GM12878 (cell line): ENCODE data around the gene MTHFR. TPM values are rescaled to one million over a fixed set of nuclear protein-coding genes. Genes with fewer than 3 reads are reported as not detected.
A peak's percentile ranks its signal among the peaks of the same experiment; 100 is the strongest.

Experiments used
- ATAC-seq: fragments of 200-7000 bp; cut with Tn5 transposase; 3 replicates; pipeline ENCODE4 v1.9.1; 2020; ENCODE audit warnings: mild to moderate bottlenecking, moderate library complexity
- BruUV-seq: library from RNA; stranded (reverse); fragments of 400-500 nt; replicated peaks from 2 replicates; lab custom pipeline; 2021; lab: Mats Ljungman, UMichigan
- CTCF ChIA-PET: fragments of 300-600 bp; sonication (Branson Sonifier 250); formaldehyde crosslinking; extraction: SDS; loops from one replicate; lab custom pipeline; 2021; ENCODE audit warnings: inconsistent platforms; lab: Yijun Ruan, JAX
- POLR2A ChIA-PET: fragments of 350-600 bp; formaldehyde crosslinking; extraction: SDS; loops from one replicate; lab custom pipeline; 2021; ENCODE audit warnings: inconsistent platforms; lab: Charles Lee
- RAD21 ChIA-PET: fragments of 300-600 bp; sonication (Branson Sonifier 250); formaldehyde crosslinking; loops from one replicate; lab custom pipeline; 2023; ENCODE audit warnings: antibody characterized with exemption; ENCODE audit not compliant: unreplicated experiment; lab: Charles Lee
- SMC1A ChIA-PET: fragments of 300-600 bp; sonication (Branson Sonifier 250); formaldehyde crosslinking; loops from one replicate; lab custom pipeline; 2023; ENCODE audit not compliant: unreplicated experiment, uncharacterized antibody; lab: Charles Lee
- DNase-seq: peaks from one replicate; pipeline ENCODE4 v3.0.0-alpha.2; 2011; ENCODE audit warnings: low read depth, low spot score
- FAIRE-seq: peaks from 3 replicates; lab custom pipeline; 2011; peaks lifted over from hg19 to GRCh38; lab: Jason Lieb, UNC
- H2AFZ ChIP-seq: 2 replicates; pipeline ENCODE4 v1.6.0; 2011; ENCODE audit warnings: low read depth, low read length, control low read depth; ENCODE audit not compliant: control insufficient read depth
- H3K27ac ChIP-seq: 2 replicates; pipeline ENCODE4 v1.5.1; 2011; ENCODE audit warnings: control low read depth; ENCODE audit not compliant: control insufficient read depth, insufficient read depth
- H3K27me3 ChIP-seq, 2 experiments: replicated peaks in 1 of 2; 2 replicates each; pipeline versions ENCODE4 v1.6.0 to v1.6.1; 2011; ENCODE audit warnings: low read length in 1 of 2; ENCODE audit not compliant: control insufficient read depth in 2 of 2, insufficient read depth in 2 of 2
- H3K36me3 ChIP-seq, 2 experiments: 2 replicates each; pipeline ENCODE4 v1.5.1; 2011; ENCODE audit warnings: low read length in 1 of 2; ENCODE audit not compliant: control insufficient read depth in 2 of 2, insufficient read depth in 2 of 2
- H3K4me1 ChIP-seq: 2 replicates; pipeline ENCODE4 v1.6.1; 2011; ENCODE audit warnings: mild to moderate bottlenecking, low read length, moderate library complexity, mixed read lengths; ENCODE audit not compliant: control insufficient read depth, insufficient read depth
- H3K4me2 ChIP-seq: 2 replicates; pipeline ENCODE4 v1.6.0; 2011; ENCODE audit warnings: control low read depth; ENCODE audit not compliant: control insufficient read depth, insufficient read depth
- H3K4me3 ChIP-seq: fragments of 200-600 bp; sonication (generic); 2 replicates; pipeline ENCODE4 v1.5.1; 2016
- H3K79me2 ChIP-seq: 2 replicates; pipeline ENCODE4 v1.6.0; 2011; ENCODE audit warnings: low read length; ENCODE audit not compliant: control insufficient read depth, insufficient read depth
- H3K9ac ChIP-seq: 2 replicates; pipeline ENCODE4 v1.8.0; 2011; ENCODE audit warnings: low read length, control low read depth, mixed read lengths; ENCODE audit not compliant: control insufficient read depth, insufficient read depth
- H3K9me3 ChIP-seq: replicated peaks from 3 replicates; pipeline ENCODE4 v1.5.1; 2011; ENCODE audit warnings: mild to moderate bottlenecking, low read length; ENCODE audit not compliant: control insufficient read depth, insufficient read depth
- H4K20me1 ChIP-seq: 2 replicates; pipeline ENCODE4 v1.6.0; 2011; ENCODE audit not compliant: control insufficient read depth, insufficient read depth
- ASH2L ChIP-seq: fragments of 300-600, 200-600 bp; sonication (generic); IDR thresholded peaks from 2 replicates; pipeline ENCODE4 v1.6.1; 2017; ENCODE audit warnings: low read depth, mild to moderate bottlenecking, borderline replicate concordance
- CEBPZ ChIP-seq: fragments of 150-350 bp; IDR thresholded peaks from 2 replicates; pipeline ENCODE4 v1.6.1; 2016; ENCODE audit warnings: low read depth, low read length
- LARP7 ChIP-seq: fragments of 450-650 bp; IDR thresholded peaks from 2 replicates; pipeline ENCODE4 v1.6.1; 2017; ENCODE audit warnings: mild to moderate bottlenecking
- NFXL1 ChIP-seq: fragments of 450-650 bp; IDR thresholded peaks from 2 replicates; pipeline ENCODE4 v1.6.1; 2017; ENCODE audit warnings: antibody characterized with exemption, mild to moderate bottlenecking, borderline replicate concordance
- USF1 ChIP-seq: IDR thresholded peaks from 2 replicates; pipeline ENCODE4 v1.6.1; 2011; ENCODE audit warnings: borderline replicate concordance, low read depth, mild to moderate bottlenecking, moderate library complexity, mixed read lengths, low read length; ENCODE audit not compliant: insufficient read depth; ENCODE audit errors: extremely low read length
- WGBS: methylation state at CpG from one replicate; pipeline ENCODE4 v1.1.6; 2016; ENCODE audit warnings: low lambda C conversion rate; ENCODE audit not compliant: insufficient replicate concordance, insufficient coverage; ENCODE audit errors: missing lambda C conversion rate; 5-methylcytosine and 5-hydroxymethylcytosine counted together
- in situ Hi-C: fragments of 300-500 bp; cut with MboI; formaldehyde crosslinking; loops from 9 replicates; pipeline ENCODE4 v1.14.3; 2018; ENCODE audit warnings: mixed read lengths
- intact Hi-C: fragments of 100-400 bp; cut with micrococcal nuclease; formaldehyde crosslinking; loops from one replicate; pipeline ENCODE4 v1.14.2; 2022; ENCODE audit not compliant: unreplicated experiment
- polyA plus RNA-seq, 11 experiments: library from polyadenylated mRNA; depleted of rRNA in 4 of 11; unstranded in 6 of 11; stranded (reverse) in 5 of 11; fragments of >200 nt; fragmentation: Nextera tagmentation in 4 of 11; fragmentation: Illumina TruSeq in 1 of 11; extraction: Ambion mirVana in 4 of 11; extraction: Trizol in 1 of 11; gene quantifications; 1 replicate in 1 of 11; 2 replicates in 10 of 11; pipeline versions ENCODE4 v1.2.1 to v1.2.3, GENCODE V29; 2011 to 2016; ENCODE audit warnings: inconsistent platforms in 2 of 11, missing spikeins in 2 of 11, low read depth in 1 of 11
- total RNA-seq, 4 experiments: library from RNA; depleted of rRNA in 3 of 4; stranded (reverse); fragments of >200 nt in 3 of 4; fragmentation: Illumina TruSeq in 1 of 4; extraction: Trizol in 1 of 4; gene quantifications; 2 replicates each; pipeline versions ENCODE4 v1.2.1 to v1.2.3, GENCODE V29; 2013 to 2021
- TF ChIP-seq, protein P1 (sequence below): fragments of 450-650 bp; IDR thresholded peaks from 2 replicates; pipeline ENCODE4 v1.6.1; 2017; ENCODE audit warnings: mild to moderate bottlenecking, moderate library complexity

The MTHFR gene
- total and polyA plus RNA-seq, 10 of the 15 experiments (the other 5 are each of a cell fraction or from before 2014, with no cell fraction given), result 1.0 to 16.8 (median 9.4) TPM

DNA sequence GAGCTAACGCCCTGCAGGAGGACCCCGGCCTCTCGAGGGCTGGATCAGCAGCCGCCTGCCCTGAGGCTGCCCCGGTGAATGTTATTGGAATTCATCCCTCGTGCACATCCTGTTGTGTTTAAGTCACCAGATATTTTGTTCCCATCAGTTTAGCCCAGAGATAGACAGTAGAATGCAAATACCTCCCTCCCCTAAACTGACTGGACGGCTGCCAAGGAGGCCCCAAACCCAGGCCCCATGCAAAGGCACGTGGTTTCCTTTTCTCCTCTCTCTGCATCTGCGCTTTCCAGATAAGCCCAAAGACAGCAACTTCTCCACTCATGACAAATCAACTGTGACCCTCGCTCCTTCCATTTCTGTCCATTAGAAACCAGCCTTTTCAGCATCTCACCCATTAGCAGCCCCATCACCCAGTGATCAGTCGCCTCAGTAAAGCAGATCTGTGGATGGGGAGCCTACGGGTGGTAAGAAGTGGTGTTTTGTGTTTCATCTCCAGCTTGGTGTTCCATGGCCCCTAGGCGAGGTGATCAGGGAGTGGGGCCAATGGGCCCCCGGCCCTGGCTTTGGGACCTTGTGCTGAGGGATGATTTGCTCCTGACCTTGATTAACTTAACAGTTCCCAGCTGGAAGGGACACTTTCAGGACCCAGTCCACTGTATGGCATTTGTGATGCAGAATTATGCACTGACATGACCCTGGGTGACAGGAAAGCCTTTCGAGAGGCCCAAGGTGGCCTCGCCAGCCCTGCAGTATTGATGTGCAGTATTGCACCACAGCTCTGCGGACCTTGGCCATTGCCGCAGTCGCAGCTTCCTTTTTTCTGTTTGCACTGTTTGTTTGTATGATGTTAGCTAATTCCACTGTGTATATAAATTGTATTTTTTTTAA is 36.6 kb upstream of the MTHFR start:
- H3K79me2 ChIP-seq, result no peaks in the 10 kb centered on the region
- ChIA-PET CTCF (interaction anchor here (1.0 to 2.2 kb wide), 2 partner anchors 27 to 51 kb away, joined by 3 to 6 read pairs; no protein-coding TSS in a partner anchor), SMC1A (interaction anchor here (1.9 kb wide), 1 partner anchor 125 kb away, joined by 5 read pairs; no protein-coding TSS in a partner anchor), RAD21 (no interaction called here), POLR2A (no interaction called here)
- H3K4me3 ChIP-seq, result no peak overlapping the region
- TF ChIP-seq USF1 (peak; percentile 58), LARP7 (no peak), CEBPZ (no peak), ASH2L (no peak), NFXL1 (no peak)
- TF ChIP-seq, protein P1, sequence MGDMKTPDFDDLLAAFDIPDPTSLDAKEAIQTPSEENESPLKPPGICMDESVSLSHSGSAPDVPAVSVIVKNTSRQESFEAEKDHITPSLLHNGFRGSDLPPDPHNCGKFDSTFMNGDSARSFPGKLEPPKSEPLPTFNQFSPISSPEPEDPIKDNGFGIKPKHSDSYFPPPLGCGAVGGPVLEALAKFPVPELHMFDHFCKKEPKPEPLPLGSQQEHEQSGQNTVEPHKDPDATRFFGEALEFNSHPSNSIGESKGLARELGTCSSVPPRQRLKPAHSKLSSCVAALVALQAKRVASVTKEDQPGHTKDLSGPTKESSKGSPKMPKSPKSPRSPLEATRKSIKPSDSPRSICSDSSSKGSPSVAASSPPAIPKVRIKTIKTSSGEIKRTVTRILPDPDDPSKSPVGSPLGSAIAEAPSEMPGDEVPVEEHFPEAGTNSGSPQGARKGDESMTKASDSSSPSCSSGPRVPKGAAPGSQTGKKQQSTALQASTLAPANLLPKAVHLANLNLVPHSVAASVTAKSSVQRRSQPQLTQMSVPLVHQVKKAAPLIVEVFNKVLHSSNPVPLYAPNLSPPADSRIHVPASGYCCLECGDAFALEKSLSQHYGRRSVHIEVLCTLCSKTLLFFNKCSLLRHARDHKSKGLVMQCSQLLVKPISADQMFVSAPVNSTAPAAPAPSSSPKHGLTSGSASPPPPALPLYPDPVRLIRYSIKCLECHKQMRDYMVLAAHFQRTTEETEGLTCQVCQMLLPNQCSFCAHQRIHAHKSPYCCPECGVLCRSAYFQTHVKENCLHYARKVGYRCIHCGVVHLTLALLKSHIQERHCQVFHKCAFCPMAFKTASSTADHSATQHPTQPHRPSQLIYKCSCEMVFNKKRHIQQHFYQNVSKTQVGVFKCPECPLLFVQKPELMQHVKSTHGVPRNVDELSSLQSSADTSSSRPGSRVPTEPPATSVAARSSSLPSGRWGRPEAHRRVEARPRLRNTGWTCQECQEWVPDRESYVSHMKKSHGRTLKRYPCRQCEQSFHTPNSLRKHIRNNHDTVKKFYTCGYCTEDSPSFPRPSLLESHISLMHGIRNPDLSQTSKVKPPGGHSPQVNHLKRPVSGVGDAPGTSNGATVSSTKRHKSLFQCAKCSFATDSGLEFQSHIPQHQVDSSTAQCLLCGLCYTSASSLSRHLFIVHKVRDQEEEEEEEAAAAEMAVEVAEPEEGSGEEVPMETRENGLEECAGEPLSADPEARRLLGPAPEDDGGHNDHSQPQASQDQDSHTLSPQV, result no peak
- in situ Hi-C loops, result loop anchor here (5.0 to 10.0 kb wide), 2 partner anchors 55 to 122 kb away; no protein-coding TSS in a partner anchor
- DNase-seq (peak; percentile 24), ATAC-seq (peak; percentile 48), FAIRE-seq (peak; percentile 70)
- BruUV-seq, result no TSS peak
- H3K36me3 ChIP-seq, result peaks cover 17 to 40% of the 10 kb centered on the region in 2 experiments
- peaks cover 17% of the 10 kb centered on the region for H3K4me1 ChIP-seq
- no peaks in the 10 kb centered on the region for H3K27me3 ChIP-seq
- H2AFZ ChIP-seq, result no peak overlapping the region
- no peak overlapping the region; the same call in 1 of the 2 replicates for H3K9ac ChIP-seq
- 74% methylated on average over 18 of the region's 19 CpGs for WGBS
- no peaks in the 10 kb centered on the region for H3K9me3 ChIP-seq
- H4K20me1 ChIP-seq, result peaks cover 3% of the 10 kb centered on the region; the same call in 1 of the 2 replicates
- H3K4me2 ChIP-seq, result peak overlapping the region; percentile 41; the same call in 1 of the 2 replicates
- H3K27ac ChIP-seq, result no peak overlapping the region
- intact Hi-C loops, result no loop called here
